ENCODE measurements around the gene C17orf50.

GRCh38 chr17:35760587-35760986 is at the start of gene C17orf50:
- TF ChIP-seq GATA3 (IDR thresholded peaks at IDR 0.05; ENCODE audit: low read depth, low read length), result no peak
- no peak for TF ChIP-seq GATA2 (IDR thresholded peaks at IDR 0.05; ENCODE audit: low read depth, low read length)

Data from SH-SY5Y (cell line).